ENCODE results near the gene IFT52. TPM values are rescaled to one million over a fixed set of nuclear protein-coding genes. Genes with fewer than 3 reads are reported as not detected.
"Not testable (repeated sequence)": the region's sequence is repeated elsewhere in the genome, so short reads cannot be mapped to it uniquely, and the experiment has no call there.

The IFT52 gene
- total RNA-seq, 1 donor from 2014 or later: 56.6 TPM

DNA sequence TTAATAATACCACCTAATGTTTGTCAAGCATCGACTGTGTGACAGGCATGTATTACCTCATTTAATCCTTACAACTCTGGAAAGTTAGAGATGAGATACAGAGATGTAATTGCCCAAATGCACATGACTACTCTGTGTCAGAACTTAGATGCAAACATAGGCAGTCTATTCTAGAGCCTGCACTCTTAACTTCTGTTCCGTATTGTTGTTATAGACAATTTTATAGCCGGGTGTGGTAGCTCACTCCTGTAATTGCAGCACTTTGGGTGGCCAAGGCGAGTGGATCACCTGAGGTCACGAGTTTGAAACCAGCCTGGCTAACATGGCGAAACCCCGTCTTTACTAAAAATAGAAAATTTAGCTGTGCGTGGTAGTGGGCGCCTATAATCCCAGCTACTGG is 15.0 kb downstream of the IFT52 start:
- Mint-ChIP-seq H3K27me3 (no peaks in the 10 kb centered on the region), H3K4me1 (ENCODE audit: low read depth) (no peaks in the 10 kb centered on the region), H3K9me3 (ENCODE audit: low read depth) (no peaks in the 10 kb centered on the region), H3K4me3 (ENCODE audit: low read depth) (no peak overlapping the region), H3K27ac (no peak overlapping the region), H3K36me3 (ENCODE audit: insufficient read depth) (peaks cover 37% of the 10 kb centered on the region)
- TF ChIP-seq, protein P1, sequence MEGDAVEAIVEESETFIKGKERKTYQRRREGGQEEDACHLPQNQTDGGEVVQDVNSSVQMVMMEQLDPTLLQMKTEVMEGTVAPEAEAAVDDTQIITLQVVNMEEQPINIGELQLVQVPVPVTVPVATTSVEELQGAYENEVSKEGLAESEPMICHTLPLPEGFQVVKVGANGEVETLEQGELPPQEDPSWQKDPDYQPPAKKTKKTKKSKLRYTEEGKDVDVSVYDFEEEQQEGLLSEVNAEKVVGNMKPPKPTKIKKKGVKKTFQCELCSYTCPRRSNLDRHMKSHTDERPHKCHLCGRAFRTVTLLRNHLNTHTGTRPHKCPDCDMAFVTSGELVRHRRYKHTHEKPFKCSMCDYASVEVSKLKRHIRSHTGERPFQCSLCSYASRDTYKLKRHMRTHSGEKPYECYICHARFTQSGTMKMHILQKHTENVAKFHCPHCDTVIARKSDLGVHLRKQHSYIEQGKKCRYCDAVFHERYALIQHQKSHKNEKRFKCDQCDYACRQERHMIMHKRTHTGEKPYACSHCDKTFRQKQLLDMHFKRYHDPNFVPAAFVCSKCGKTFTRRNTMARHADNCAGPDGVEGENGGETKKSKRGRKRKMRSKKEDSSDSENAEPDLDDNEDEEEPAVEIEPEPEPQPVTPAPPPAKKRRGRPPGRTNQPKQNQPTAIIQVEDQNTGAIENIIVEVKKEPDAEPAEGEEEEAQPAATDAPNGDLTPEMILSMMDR (IDR thresholded peaks at IDR 0.05; ENCODE audit: unreplicated experiment): no peak
- no peak for DNase-seq (ENCODE audit: low spot score, unreplicated experiment)

DNA sequence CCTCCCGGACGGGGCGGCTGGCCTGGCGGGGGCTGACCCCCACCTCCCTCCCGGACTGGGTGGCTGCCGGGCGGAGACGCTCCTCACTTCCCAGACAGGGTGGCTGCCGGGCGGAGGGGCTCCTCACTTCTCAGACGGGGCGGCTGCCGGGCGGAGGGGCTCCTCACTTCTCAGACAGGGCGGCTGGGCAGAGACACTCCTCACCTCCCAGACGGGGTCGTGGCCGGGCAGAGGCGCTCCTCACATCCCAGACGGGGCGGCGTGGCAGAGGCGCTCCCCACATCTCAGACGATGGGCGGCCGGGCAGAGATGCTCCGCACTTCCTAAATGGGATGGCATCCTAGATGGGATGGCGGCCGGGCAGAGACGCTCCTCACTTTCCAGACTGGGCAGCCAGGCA is 16.5 kb downstream of the IFT52 start:
- H3K9me3 Mint-ChIP-seq (ENCODE audit: low read depth); H3K4me3 Mint-ChIP-seq (ENCODE audit: low read depth); H3K27ac Mint-ChIP-seq; H3K27me3 Mint-ChIP-seq; DNase-seq (ENCODE audit: low spot score, unreplicated experiment); H3K4me1 Mint-ChIP-seq (ENCODE audit: low read depth): not testable (repeated sequence)
- H3K36me3 Mint-ChIP-seq (ENCODE audit: insufficient read depth): peaks cover 37% of the 10 kb centered on the region

DNA sequence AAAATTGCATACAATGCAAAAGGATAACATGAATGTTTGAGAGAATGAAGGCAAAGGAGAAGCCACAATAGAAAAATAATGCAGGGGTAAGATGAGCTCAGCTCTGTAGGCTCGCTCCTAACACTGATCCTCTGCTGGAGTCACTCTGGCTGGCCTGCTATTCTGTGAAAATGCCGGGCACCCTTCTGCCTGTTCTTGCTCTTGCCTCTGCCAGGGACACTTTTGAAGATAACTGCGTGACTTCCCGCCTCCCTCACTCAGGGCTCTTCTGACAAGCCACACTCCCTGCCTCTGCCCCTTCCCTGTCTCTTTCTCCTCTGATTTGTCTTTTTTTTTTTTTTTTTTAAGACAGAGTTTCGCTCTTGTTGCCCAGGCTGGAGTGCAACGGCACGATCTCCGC is 40.9 kb downstream of the IFT52 start:
- Mint-ChIP-seq H3K4me1 (ENCODE audit: low read depth) (peaks cover 4% of the 10 kb centered on the region), H3K27me3 (no peaks in the 10 kb centered on the region), H3K27ac (no peak overlapping the region), H3K4me3 (ENCODE audit: low read depth) (no peak overlapping the region), H3K9me3 (ENCODE audit: low read depth) (no peaks in the 10 kb centered on the region), H3K36me3 (ENCODE audit: insufficient read depth) (peaks cover 23% of the 10 kb centered on the region)
- TF ChIP-seq, protein P1 (IDR thresholded peaks at IDR 0.05; ENCODE audit: unreplicated experiment): no peak
- DNase-seq (ENCODE audit: low spot score, unreplicated experiment): no peak

DNA sequence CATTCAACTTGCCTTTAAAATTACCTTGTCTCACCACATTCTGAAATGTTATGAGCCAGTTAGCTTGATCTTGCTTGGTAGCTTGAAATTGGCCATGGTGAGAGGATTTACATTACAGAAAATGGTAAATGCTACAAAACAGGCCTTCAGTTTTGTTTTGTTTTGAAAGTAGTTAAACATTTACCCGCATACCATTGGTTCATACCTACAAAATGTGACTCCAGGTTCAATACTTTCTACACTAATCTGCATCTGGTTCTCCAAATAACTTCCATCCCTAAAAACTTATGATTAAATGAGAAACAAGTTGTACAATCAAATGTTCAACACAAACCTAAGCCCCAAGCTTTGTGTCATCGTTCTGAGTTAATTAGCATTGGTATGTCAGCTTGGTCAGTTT is 45.7 kb downstream of the IFT52 start:
- Mint-ChIP-seq H3K36me3 (ENCODE audit: insufficient read depth) (peaks cover 25% of the 10 kb centered on the region), H3K27ac (peak overlapping the region; percentile 32)
- TF ChIP-seq, protein P1 (IDR thresholded peaks at IDR 0.05; ENCODE audit: unreplicated experiment): no peak

DNA sequence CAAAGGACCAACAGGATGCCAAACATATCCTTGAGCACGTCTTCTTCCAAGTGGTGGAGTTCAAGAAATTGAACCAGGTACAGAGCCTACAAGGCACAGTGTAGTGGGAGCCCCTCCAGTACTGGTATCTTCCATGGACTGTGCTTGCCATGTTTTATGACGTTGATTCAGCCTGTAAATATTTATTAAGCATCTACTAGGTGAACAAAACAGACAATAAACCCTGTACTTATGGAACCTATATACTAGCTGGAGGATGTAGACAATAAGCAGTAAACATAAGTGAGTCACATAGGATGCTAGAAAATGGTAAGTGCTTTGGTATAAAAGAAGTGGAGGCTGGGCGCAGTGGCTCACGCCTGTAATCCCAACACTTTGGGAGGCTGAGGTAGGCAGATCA is 51.8 kb downstream of the IFT52 start:
- TF ChIP-seq, protein P1 (IDR thresholded peaks at IDR 0.05; ENCODE audit: unreplicated experiment): no peak
- Mint-ChIP-seq H3K4me1 (ENCODE audit: low read depth) (no peaks in the 10 kb centered on the region), H3K4me3 (ENCODE audit: low read depth) (no peak overlapping the region), H3K27ac (no peak overlapping the region), H3K27me3 (no peaks in the 10 kb centered on the region), H3K9me3 (ENCODE audit: low read depth) (no peaks in the 10 kb centered on the region), H3K36me3 (ENCODE audit: insufficient read depth) (peaks cover 17% of the 10 kb centered on the region)
- DNase-seq (ENCODE audit: low spot score, unreplicated experiment): no peak

More for the DNA sequence above, 45.7 kb downstream of the IFT52 start:
- Mint-ChIP-seq H3K4me1 (ENCODE audit: low read depth) (peaks cover 4% of the 10 kb centered on the region), H3K9me3 (ENCODE audit: low read depth) (no peaks in the 10 kb centered on the region), H3K4me3 (ENCODE audit: low read depth) (no peak overlapping the region), H3K27me3 (no peaks in the 10 kb centered on the region)
- no peak for DNase-seq (ENCODE audit: low spot score, unreplicated experiment)

DNA sequence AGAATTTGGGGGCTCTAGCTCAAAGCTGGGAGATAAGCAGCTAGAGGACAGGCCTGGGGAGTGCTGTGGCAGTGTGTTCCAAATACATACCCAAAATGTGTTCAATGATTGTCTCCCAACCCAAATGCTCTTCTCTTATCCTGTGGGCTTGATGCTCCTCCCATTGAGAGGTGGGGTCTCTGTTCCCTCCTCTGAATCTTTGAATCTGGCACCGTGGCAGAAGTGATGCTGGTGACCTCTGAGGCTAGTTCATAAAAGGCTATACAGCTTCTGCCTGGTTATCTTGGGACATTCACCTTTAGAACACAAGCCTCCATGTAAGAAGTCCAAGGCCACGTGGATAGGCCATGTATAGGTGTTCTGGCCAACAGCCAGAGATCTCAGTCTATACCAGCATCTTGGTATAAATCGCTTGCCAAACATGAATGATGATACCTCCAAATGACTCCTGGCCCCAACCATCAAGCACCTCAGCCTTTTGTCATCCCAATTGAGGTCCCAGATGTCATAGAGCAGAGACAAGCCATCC is 60.3 kb downstream of the IFT52 start:
- no peak for DNase-seq (ENCODE audit: low spot score, unreplicated experiment)
- Mint-ChIP-seq H3K4me1 (ENCODE audit: low read depth) (peaks cover 2% of the 10 kb centered on the region), H3K36me3 (ENCODE audit: insufficient read depth) (peaks cover 7% of the 10 kb centered on the region), H3K27me3 (no peaks in the 10 kb centered on the region), H3K4me3 (ENCODE audit: low read depth) (no peak overlapping the region), H3K9me3 (ENCODE audit: low read depth) (no peaks in the 10 kb centered on the region), H3K27ac (no peak overlapping the region)
- TF ChIP-seq, protein P1 (IDR thresholded peaks at IDR 0.05; ENCODE audit: unreplicated experiment): no peak

DNA sequence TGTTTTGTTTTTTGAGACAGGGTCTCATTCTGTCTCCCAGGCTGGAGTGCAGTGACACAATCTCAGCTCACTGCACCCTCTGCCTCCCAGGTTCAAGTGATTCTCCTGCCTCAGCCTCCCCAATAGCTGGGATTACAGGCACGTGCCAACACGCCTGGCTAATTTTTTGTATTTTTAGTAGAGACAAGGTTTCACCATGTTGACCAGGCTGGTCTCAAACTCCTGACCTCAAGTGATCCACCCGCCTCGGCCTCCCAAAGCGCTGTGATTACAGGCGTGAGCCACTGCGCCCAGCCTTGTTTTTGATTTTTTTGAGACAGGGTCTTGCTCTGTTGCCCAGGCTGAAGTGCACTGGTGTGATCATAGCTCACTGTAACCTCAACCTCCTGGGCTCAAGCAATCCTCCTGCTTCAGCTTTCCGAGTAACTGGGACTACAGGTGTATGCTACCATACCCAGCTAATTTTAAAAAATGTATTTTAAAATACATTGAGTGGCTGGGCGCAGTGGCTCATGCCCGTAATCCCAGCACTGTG is 61.0 kb downstream of the IFT52 start:
- H3K4me1 Mint-ChIP-seq (ENCODE audit: low read depth); DNase-seq (ENCODE audit: low spot score, unreplicated experiment); H3K4me3 Mint-ChIP-seq (ENCODE audit: low read depth); H3K27me3 Mint-ChIP-seq; H3K27ac Mint-ChIP-seq; H3K9me3 Mint-ChIP-seq (ENCODE audit: low read depth); H3K36me3 Mint-ChIP-seq (ENCODE audit: insufficient read depth): not testable (repeated sequence)

All from progenitor cell of endocrine pancreas (in vitro differentiated cells).